ENCODE results near the gene HDAC4. TPM values are rescaled to one million over a fixed set of nuclear protein-coding genes. Genes with fewer than 3 reads are reported as not detected.

Gene HDAC4
- total RNA-seq, 1 experiment from 2014 or later: 11.3 TPM

DNA sequence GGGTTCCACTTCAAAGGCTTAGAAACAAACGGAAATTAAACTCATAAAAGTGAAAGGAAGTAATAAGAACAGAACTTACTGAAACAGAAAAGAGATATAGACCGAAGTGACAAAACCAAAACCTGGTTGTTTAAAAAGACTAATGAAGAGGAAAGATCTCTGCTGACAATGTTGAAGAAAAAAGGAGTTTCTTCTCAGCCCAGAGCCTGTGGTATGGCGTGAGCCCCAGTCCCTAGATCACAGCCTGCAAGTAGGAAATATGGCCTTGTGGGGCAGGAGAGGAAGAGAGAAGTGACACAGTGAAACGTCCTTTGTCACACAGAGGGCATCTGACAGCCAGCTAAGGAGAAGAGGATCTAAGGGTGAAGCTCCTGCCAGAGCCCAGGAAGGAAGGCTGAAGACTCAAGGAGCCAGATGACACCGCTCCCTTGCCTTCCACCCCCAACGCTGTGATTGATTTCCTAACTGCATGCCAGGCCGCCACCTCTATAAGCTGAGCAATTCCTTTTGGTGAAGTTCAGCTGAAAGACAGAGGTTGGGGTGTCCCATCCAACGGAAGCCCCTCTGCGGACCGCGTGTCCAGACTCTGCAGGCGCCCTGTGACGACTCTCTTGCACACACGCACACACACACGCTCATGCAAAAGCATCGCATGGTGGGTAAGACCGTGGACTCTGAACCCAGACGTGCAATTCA is 141.1 kb downstream of the HDAC4 start:
- Histone ChIP-seq H3K4me1 (peaks cover 15% of the 10 kb centered on the region), H3K9me3 (replicated peaks) (no peaks in the 10 kb centered on the region), H3K4me3 (no peak overlapping the region), H3K27me3 (no peaks in the 10 kb centered on the region), H3K27ac (no peak overlapping the region), H3K36me3 (no peaks in the 10 kb centered on the region)
- DNase-seq: no peak

- Histone ChIP-seq H3K4me1 (peaks cover 15% of the 10 kb centered on the region), H3K27ac (no peak overlapping the region)
These were observed 141.6 kb downstream of the HDAC4 start for GRCh38 chr2:239259173-239259572.

DNA sequence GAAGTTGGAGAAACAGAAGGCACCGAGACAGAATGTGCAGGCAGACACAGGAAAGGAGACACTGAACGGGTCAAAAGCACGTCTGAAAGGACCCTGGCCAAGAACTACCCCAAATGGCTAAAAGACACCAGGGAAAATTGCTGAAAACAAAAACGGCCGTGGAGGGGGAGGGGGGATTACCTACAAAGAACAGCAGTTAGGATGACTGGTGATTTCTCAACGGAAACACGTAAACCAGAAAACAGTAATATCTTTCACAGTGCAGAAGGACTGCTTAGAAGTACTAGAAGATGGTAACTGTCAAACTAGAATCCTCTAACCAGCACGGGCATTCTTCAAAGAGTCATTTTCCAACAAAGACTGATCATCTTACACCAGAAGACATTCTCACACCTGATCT is 142.6 kb downstream of the HDAC4 start:
- no peaks in the 10 kb centered on the region for H3K27me3 ChIP-seq
- no peaks in the 10 kb centered on the region for H3K36me3 ChIP-seq
- no peak overlapping the region for H3K4me3 ChIP-seq
- H3K9me3 ChIP-seq (replicated peaks): no peaks in the 10 kb centered on the region
- H3K4me1 ChIP-seq: peaks cover 15% of the 10 kb centered on the region
- DNase-seq: no peak
- no peak overlapping the region for H3K27ac ChIP-seq

More at GRCh38 chr2:239259173-239259572, 141.6 kb downstream of the HDAC4 start:
- H3K4me3 ChIP-seq: no peak overlapping the region
- H3K36me3 ChIP-seq: no peaks in the 10 kb centered on the region
- no peaks in the 10 kb centered on the region for H3K27me3 ChIP-seq
- H3K9me3 ChIP-seq (replicated peaks): no peaks in the 10 kb centered on the region
- no peak for DNase-seq

DNA sequence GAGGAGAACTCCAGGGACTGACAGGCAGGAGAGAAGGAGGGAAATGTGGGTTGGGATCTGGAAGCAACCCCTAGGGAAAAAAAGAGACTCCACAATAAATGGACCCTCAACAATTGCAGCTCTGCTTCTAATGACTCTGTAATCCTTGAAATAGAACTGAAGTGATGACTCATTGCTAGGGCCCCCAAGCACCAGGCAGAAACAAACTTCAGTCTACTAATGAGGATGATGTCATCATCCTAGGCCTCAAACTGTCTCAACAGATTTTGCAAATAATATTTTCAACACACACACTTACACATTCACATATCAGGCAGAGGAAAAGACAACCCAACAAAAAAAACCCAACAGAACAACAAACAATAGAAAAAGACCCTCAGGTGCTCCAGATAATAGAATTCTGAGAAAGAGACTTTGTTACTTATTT is 143.3 kb downstream of the HDAC4 start:
- DNase-seq: peak; percentile 65 to 76
- Histone ChIP-seq H3K27me3 (no peaks in the 10 kb centered on the region), H3K4me3 (no peak overlapping the region), H3K9me3 (replicated peaks) (no peaks in the 10 kb centered on the region), H3K36me3 (no peaks in the 10 kb centered on the region), H3K27ac (peak overlapping the region; percentile 21; the same call in 1 of the 2 replicates), H3K4me1 (peaks cover 15% of the 10 kb centered on the region)

GRCh38 chr2:239256350-239256743 is 144.5 kb downstream of the HDAC4 start:
- H3K27ac ChIP-seq: no peak overlapping the region
- no peak for DNase-seq
- no peak overlapping the region for H3K4me3 ChIP-seq
- H3K36me3 ChIP-seq: no peaks in the 10 kb centered on the region
- no peaks in the 10 kb centered on the region for H3K9me3 ChIP-seq (replicated peaks)
- H3K27me3 ChIP-seq: no peaks in the 10 kb centered on the region
- peaks cover 15% of the 10 kb centered on the region for H3K4me1 ChIP-seq

GRCh38 chr2:239255628-239256349 is 145.0 kb downstream of the HDAC4 start:
- H3K27ac ChIP-seq: no peak overlapping the region
- H3K36me3 ChIP-seq: no peaks in the 10 kb centered on the region
- peaks cover 15% of the 10 kb centered on the region for H3K4me1 ChIP-seq
- H3K27me3 ChIP-seq: no peaks in the 10 kb centered on the region
- no peaks in the 10 kb centered on the region for H3K9me3 ChIP-seq (replicated peaks)
- no peak for DNase-seq
- H3K4me3 ChIP-seq: no peak overlapping the region

DNA sequence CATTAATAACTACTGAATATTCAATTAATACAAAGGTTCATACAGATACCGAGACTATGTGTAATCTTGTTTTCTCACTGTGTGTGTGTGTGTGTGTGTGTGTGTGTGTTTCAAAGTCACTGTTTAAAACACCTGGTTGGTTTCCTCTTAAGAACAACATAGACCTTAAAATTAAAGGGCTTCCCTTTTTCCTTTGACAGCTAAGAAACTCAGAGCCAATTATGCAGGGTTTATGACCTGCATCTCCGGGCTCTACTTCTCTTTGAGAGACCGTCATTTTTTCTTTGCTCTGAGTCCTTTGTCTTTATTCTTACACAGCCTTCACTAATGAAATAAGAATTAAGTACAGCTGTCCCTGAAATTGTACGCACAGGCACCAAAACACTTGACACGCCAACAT is 145.6 kb downstream of the HDAC4 start:
- Histone ChIP-seq H3K27me3 (no peaks in the 10 kb centered on the region), H3K27ac (no peak overlapping the region), H3K36me3 (no peaks in the 10 kb centered on the region), H3K4me3 (no peak overlapping the region), H3K9me3 (replicated peaks) (no peaks in the 10 kb centered on the region), H3K4me1 (peaks cover 16% of the 10 kb centered on the region)
- no peak for DNase-seq

DNA sequence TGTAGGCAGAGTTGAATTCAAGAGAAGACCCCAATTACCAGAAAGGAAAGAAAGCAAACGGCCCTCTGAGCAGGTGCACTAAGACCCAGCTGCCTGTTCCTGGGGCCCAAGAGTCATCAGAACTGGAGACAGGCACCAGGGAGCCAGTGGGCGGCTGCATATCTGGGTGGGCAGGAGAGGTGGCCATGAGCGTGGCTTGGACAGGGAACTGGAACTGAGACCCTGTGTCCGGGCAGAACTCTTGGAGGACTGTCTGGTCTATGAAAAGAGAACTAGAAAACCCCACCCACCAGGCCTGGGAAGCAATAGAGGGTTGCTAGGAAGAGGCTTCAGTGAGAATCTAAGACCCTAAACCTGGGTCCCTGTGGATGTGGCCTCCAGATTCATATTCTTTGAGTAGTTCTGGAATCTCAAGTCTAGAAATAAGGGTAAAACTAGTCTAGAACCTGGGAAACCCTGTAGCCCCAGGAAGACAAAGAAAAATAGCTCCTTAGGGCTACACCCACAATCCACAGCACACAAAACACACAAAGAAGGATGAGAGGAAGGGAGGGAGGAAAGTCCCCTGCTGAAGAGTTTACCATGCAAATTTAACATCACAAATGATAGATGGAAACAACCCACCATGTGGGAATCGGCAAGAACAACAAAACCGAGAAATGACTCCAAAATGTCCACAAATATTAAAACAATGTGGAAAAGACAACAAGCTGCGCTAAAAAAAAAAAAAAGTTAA is 147.0 kb downstream of the HDAC4 start:
- no peak for DNase-seq
- no peak overlapping the region for H3K4me3 ChIP-seq
- H3K36me3 ChIP-seq: no peaks in the 10 kb centered on the region
- H3K27ac ChIP-seq: no peak overlapping the region
- H3K27me3 ChIP-seq: no peaks in the 10 kb centered on the region
- H3K9me3 ChIP-seq (replicated peaks): no peaks in the 10 kb centered on the region
- peaks cover 28% of the 10 kb centered on the region for H3K4me1 ChIP-seq

DNA sequence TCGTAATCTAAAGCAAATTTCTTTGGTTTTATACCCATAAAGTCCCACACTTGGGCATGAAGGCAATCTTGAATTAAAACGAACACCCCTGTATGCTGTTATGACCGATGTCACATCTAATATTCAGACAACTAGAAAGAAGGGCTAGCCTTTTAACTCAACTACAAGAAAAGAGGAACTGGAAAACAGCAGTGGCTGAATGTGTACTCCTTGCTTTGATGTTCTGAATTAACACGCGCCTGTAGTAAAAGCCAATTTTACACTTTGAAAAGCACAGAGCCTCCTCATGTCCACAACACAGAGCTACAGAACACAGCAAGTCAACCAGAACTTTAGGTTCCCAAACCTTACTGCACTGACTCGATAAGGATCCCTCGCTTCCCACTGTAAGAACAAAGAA is 147.6 kb downstream of the HDAC4 start:
- Histone ChIP-seq H3K4me3 (no peak overlapping the region), H3K27me3 (no peaks in the 10 kb centered on the region), H3K27ac (no peak overlapping the region), H3K4me1 (peaks cover 29% of the 10 kb centered on the region), H3K36me3 (no peaks in the 10 kb centered on the region), H3K9me3 (replicated peaks) (no peaks in the 10 kb centered on the region)
- DNase-seq: no peak

DNA sequence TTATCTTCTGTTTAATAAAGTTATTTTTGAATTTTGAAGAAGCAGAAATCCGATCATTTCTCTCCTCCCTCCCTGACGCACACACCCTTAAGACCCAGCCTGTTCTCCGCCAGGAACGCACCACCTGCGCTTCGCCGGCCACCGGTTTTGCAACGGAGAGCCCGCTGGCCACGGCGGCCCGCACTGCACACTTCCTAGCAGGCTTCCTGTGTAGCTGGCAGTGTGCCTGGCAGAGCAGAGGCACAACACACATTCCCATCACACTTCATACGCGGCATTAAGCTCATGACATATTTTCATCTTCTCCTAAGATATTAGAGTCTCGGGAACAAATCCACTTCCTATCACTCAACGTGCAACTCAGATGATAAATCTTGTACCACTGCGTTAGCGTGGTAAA is 148.0 kb downstream of the HDAC4 start:
- Histone ChIP-seq H3K27ac (no peak overlapping the region), H3K4me3 (no peak overlapping the region), H3K4me1 (peaks cover 27% of the 10 kb centered on the region), H3K36me3 (no peaks in the 10 kb centered on the region), H3K9me3 (replicated peaks) (no peaks in the 10 kb centered on the region), H3K27me3 (no peaks in the 10 kb centered on the region)
- no peak for DNase-seq

DNA sequence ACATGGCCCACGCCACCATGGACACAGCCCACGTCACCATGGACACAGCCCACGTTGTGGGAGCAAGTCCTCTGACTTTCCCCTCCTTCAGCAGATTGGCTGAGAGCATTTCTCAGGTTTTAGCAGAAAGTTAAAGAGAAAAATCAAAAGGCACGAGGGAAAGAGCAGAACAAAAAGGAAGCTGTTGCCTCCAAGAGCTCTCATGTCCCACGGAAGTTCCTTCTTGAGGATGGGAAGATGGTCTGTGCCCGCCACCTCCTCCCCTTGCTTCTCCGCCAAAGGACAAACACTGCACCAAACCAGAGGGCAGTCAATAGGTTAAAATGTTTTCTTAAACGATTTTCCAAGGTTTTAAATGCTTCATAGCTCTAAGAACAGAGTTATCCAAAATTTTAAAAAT is 148.4 kb downstream of the HDAC4 start:
- H3K36me3 ChIP-seq: no peaks in the 10 kb centered on the region
- no peak for DNase-seq

GRCh38 chr2:239251971-239252370 is 148.8 kb downstream of the HDAC4 start:
- Histone ChIP-seq H3K27ac (no peak overlapping the region), H3K9me3 (replicated peaks) (no peaks in the 10 kb centered on the region), H3K4me3 (no peak overlapping the region), H3K36me3 (no peaks in the 10 kb centered on the region), H3K27me3 (no peaks in the 10 kb centered on the region), H3K4me1 (peaks cover 20% of the 10 kb centered on the region)
- DNase-seq: no peak

More for the DNA sequence above, 148.4 kb downstream of the HDAC4 start:
- Histone ChIP-seq H3K4me3 (no peak overlapping the region), H3K9me3 (replicated peaks) (no peaks in the 10 kb centered on the region), H3K27me3 (no peaks in the 10 kb centered on the region), H3K27ac (no peak overlapping the region), H3K4me1 (peaks cover 25% of the 10 kb centered on the region)

GRCh38 chr2:239250216-239251081 is 150.4 kb downstream of the HDAC4 start:
- H3K4me1 ChIP-seq: peaks cover 15% of the 10 kb centered on the region
- H3K9me3 ChIP-seq (replicated peaks): no peaks in the 10 kb centered on the region
- peak overlapping the region; percentile 46 for H3K27ac ChIP-seq
- H3K36me3 ChIP-seq: no peaks in the 10 kb centered on the region
- DNase-seq: no peak
- H3K4me3 ChIP-seq: no peak overlapping the region
- H3K27me3 ChIP-seq: no peaks in the 10 kb centered on the region

DNA sequence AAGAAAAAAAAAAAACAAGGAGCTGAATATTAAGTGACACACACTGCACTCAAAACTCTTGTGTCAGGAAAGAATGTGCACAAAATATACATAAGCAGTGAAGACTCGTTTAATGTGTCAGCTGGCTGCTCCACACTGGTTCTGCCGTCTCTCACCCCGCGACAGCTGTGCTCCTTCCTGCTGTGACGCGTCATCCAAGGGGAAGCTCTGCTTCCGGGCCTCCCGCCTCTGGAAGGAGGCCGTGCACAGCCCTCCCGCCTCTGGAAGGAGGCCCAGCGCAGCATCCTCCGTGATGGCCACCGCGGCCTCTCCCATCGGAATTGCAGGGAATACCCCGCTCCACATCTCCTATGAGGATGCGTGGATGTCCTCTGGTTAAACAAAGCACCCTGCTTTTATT is 151.0 kb downstream of the HDAC4 start:
- Histone ChIP-seq H3K4me3 (no peak overlapping the region), H3K27ac (peak overlapping the region; percentile 46), H3K4me1 (peaks cover 15% of the 10 kb centered on the region)

More for the DNA sequence above, 151.0 kb downstream of the HDAC4 start:
- peak; percentile 92 to 93 for DNase-seq
- Histone ChIP-seq H3K9me3 (replicated peaks) (no peaks in the 10 kb centered on the region), H3K36me3 (no peaks in the 10 kb centered on the region), H3K27me3 (no peaks in the 10 kb centered on the region)

Data from SJCRH30 (cell line).